GM12878 (cell line): ENCODE measurements around the gene SSH2. TPM values are rescaled to one million over a fixed set of nuclear protein-coding genes. Genes with fewer than 3 reads are reported as not detected.
A peak's percentile ranks its signal among the peaks of the same experiment; 100 is the strongest.

Experiments
- ATAC-seq: fragments of 200-7000 bp; cut with Tn5 transposase; 3 replicates; pipeline ENCODE4 v1.9.1; 2020; ENCODE audit warnings: mild to moderate bottlenecking, moderate library complexity
- Bru-seq: library from RNA; stranded (reverse); fragments of 400-500 nt; gene quantifications from one replicate; lab custom pipeline; 2021; lab: Mats Ljungman, UMichigan
- BruChase-seq, 2 experiments: library from RNA; stranded (reverse); fragments of 400-500 nt; gene quantifications; one replicate each; lab custom pipeline; 2021; lab: Mats Ljungman, UMichigan
- BruUV-seq: library from RNA; stranded (reverse); fragments of 400-500 nt; replicated peaks from 2 replicates; lab custom pipeline; 2021; lab: Mats Ljungman, UMichigan
- CTCF ChIA-PET: fragments of 300-600 bp; sonication (Branson Sonifier 250); formaldehyde crosslinking; extraction: SDS; loops from one replicate; lab custom pipeline; 2021; ENCODE audit warnings: inconsistent platforms; lab: Yijun Ruan, JAX
- POLR2A ChIA-PET: fragments of 350-600 bp; formaldehyde crosslinking; extraction: SDS; loops from one replicate; lab custom pipeline; 2021; ENCODE audit warnings: inconsistent platforms; lab: Charles Lee
- RAD21 ChIA-PET: fragments of 300-600 bp; sonication (Branson Sonifier 250); formaldehyde crosslinking; loops from one replicate; lab custom pipeline; 2023; ENCODE audit warnings: antibody characterized with exemption; ENCODE audit not compliant: unreplicated experiment; lab: Charles Lee
- SMC1A ChIA-PET: fragments of 300-600 bp; sonication (Branson Sonifier 250); formaldehyde crosslinking; loops from one replicate; lab custom pipeline; 2023; ENCODE audit not compliant: unreplicated experiment, uncharacterized antibody; lab: Charles Lee
- DNase-seq: peaks from one replicate; pipeline ENCODE4 v3.0.0-alpha.2; 2011; ENCODE audit warnings: low read depth, low spot score
- FAIRE-seq: peaks from 3 replicates; lab custom pipeline; 2011; peaks lifted over from hg19 to GRCh38; lab: Jason Lieb, UNC
- H2AFZ ChIP-seq: 2 replicates; pipeline ENCODE4 v1.6.0; 2011; ENCODE audit warnings: low read depth, low read length, control low read depth; ENCODE audit not compliant: control insufficient read depth
- H3K27ac ChIP-seq: 2 replicates; pipeline ENCODE4 v1.5.1; 2011; ENCODE audit warnings: control low read depth; ENCODE audit not compliant: control insufficient read depth, insufficient read depth
- H3K27me3 ChIP-seq, 2 experiments: replicated peaks in 1 of 2; 2 replicates each; pipeline versions ENCODE4 v1.6.0 to v1.6.1; 2011; ENCODE audit warnings: low read length in 1 of 2; ENCODE audit not compliant: control insufficient read depth in 2 of 2, insufficient read depth in 2 of 2
- H3K36me3 ChIP-seq, 2 experiments: 2 replicates each; pipeline ENCODE4 v1.5.1; 2011; ENCODE audit warnings: low read length in 1 of 2; ENCODE audit not compliant: control insufficient read depth in 2 of 2, insufficient read depth in 2 of 2
- H3K4me1 ChIP-seq: 2 replicates; pipeline ENCODE4 v1.6.1; 2011; ENCODE audit warnings: mild to moderate bottlenecking, low read length, moderate library complexity, mixed read lengths; ENCODE audit not compliant: control insufficient read depth, insufficient read depth
- H3K4me2 ChIP-seq: 2 replicates; pipeline ENCODE4 v1.6.0; 2011; ENCODE audit warnings: control low read depth; ENCODE audit not compliant: control insufficient read depth, insufficient read depth
- H3K4me3 ChIP-seq: fragments of 200-600 bp; sonication (generic); 2 replicates; pipeline ENCODE4 v1.5.1; 2016
- H3K79me2 ChIP-seq: 2 replicates; pipeline ENCODE4 v1.6.0; 2011; ENCODE audit warnings: low read length; ENCODE audit not compliant: control insufficient read depth, insufficient read depth
- H3K9ac ChIP-seq: 2 replicates; pipeline ENCODE4 v1.8.0; 2011; ENCODE audit warnings: low read length, control low read depth, mixed read lengths; ENCODE audit not compliant: control insufficient read depth, insufficient read depth
- H3K9me3 ChIP-seq: replicated peaks from 3 replicates; pipeline ENCODE4 v1.5.1; 2011; ENCODE audit warnings: mild to moderate bottlenecking, low read length; ENCODE audit not compliant: control insufficient read depth, insufficient read depth
- H4K20me1 ChIP-seq: 2 replicates; pipeline ENCODE4 v1.6.0; 2011; ENCODE audit not compliant: control insufficient read depth, insufficient read depth
- BCL3 ChIP-seq: IDR thresholded peaks from 2 replicates; pipeline ENCODE4 v1.6.1; 2011; ENCODE audit warnings: borderline replicate concordance, low read depth, mild to moderate bottlenecking, moderate library complexity, low read length; ENCODE audit not compliant: insufficient read depth, poor library complexity, severe bottlenecking
- CHD4 ChIP-seq: fragments of 200-600 bp; sonication (generic); IDR thresholded peaks from 2 replicates; pipeline ENCODE4 v1.6.1; 2016; ENCODE audit warnings: mild to moderate bottlenecking
- CREB1 ChIP-seq: IDR thresholded peaks from 2 replicates; pipeline ENCODE4 v1.6.1; 2012; ENCODE audit warnings: low read depth, mild to moderate bottlenecking, inconsistent platforms
- CREM ChIP-seq: IDR thresholded peaks from 2 replicates; pipeline ENCODE4 v1.6.1; 2014; ENCODE audit warnings: antibody characterized with exemption, low read depth
- HDAC6 ChIP-seq: fragments of 200-600 bp; sonication (generic); IDR thresholded peaks from one replicate; pipeline ENCODE4 v1.8.0; 2017; ENCODE audit warnings: antibody characterized with exemption; ENCODE audit not compliant: unreplicated experiment
- IKZF2 ChIP-seq, 2 experiments: fragments of 450-650 bp; IDR thresholded peaks; 2 replicates each; pipeline ENCODE4 v1.6.1; 2017; ENCODE audit warnings: mild to moderate bottlenecking in 2 of 2, moderate library complexity in 2 of 2
- MEF2A ChIP-seq: IDR thresholded peaks from 2 replicates; pipeline ENCODE4 v1.6.1; 2011; ENCODE audit warnings: low read depth, mild to moderate bottlenecking, low read length, moderate library complexity; ENCODE audit not compliant: insufficient read depth
- PBX3 ChIP-seq: IDR thresholded peaks from 2 replicates; pipeline ENCODE4 v1.6.1; 2011; ENCODE audit warnings: mild to moderate bottlenecking, low read depth, low read length, moderate library complexity; ENCODE audit not compliant: insufficient replicate concordance
- PML ChIP-seq: IDR thresholded peaks from 2 replicates; pipeline ENCODE4 v1.6.1; 2012; ENCODE audit warnings: low read length, inconsistent platforms
- SKIL ChIP-seq: fragments of 450-650 bp; IDR thresholded peaks from 2 replicates; pipeline ENCODE4 v1.6.1; 2017; ENCODE audit warnings: mild to moderate bottlenecking, low read depth, inconsistent platforms; ENCODE audit not compliant: poor library complexity, severe bottlenecking
- SP1 ChIP-seq: IDR thresholded peaks from one replicate; pipeline ENCODE4 v1.6.1; 2011; ENCODE audit warnings: low read depth, low read length
- WGBS: methylation state at CpG from one replicate; pipeline ENCODE4 v1.1.6; 2016; ENCODE audit warnings: low lambda C conversion rate; ENCODE audit not compliant: insufficient replicate concordance, insufficient coverage; ENCODE audit errors: missing lambda C conversion rate; 5-methylcytosine and 5-hydroxymethylcytosine counted together
- in situ Hi-C: fragments of 300-500 bp; cut with MboI; formaldehyde crosslinking; loops from 9 replicates; pipeline ENCODE4 v1.14.3; 2018; ENCODE audit warnings: mixed read lengths
- intact Hi-C: fragments of 100-400 bp; cut with micrococcal nuclease; formaldehyde crosslinking; loops from one replicate; pipeline ENCODE4 v1.14.2; 2022; ENCODE audit not compliant: unreplicated experiment
- long read RNA-seq, 2 experiments: library from polyadenylated mRNA; unstranded; transcript quantifications; one replicate each; pipeline ENCODE4 v2.0.0, GENCODE V29; 2019 to 2020
- polyA minus RNA-seq, 3 experiments: library from RNA; depleted of rRNA, polyadenylated mRNA; stranded (reverse); fragments of >200 nt; gene quantifications; 2 replicates each; pipeline ENCODE4 v1.2.3, GENCODE V29; 2011
- polyA plus RNA-seq, 11 experiments: library from polyadenylated mRNA; depleted of rRNA in 4 of 11; unstranded in 6 of 11; stranded (reverse) in 5 of 11; fragments of >200 nt; fragmentation: Nextera tagmentation in 4 of 11; fragmentation: Illumina TruSeq in 1 of 11; extraction: Ambion mirVana in 4 of 11; extraction: Trizol in 1 of 11; gene quantifications; 1 replicate in 1 of 11; 2 replicates in 10 of 11; pipeline versions ENCODE4 v1.2.1 to v1.2.3, GENCODE V29; 2011 to 2016; ENCODE audit warnings: inconsistent platforms in 2 of 11, missing spikeins in 2 of 11, low read depth in 1 of 11
- total RNA-seq, 4 experiments: library from RNA; depleted of rRNA in 3 of 4; stranded (reverse); fragments of >200 nt in 3 of 4; fragmentation: Illumina TruSeq in 1 of 4; extraction: Trizol in 1 of 4; gene quantifications; 2 replicates each; pipeline versions ENCODE4 v1.2.1 to v1.2.3, GENCODE V29; 2013 to 2021

Gene SSH2
- 242 and 253 TPM in 2 replicates for total RNA-seq (2013; cell fraction: nucleolus; rRNA removed)
- total RNA-seq (2014; rRNA removed): 29.6 and 31.2 TPM in 2 replicates
- total RNA-seq (2014; rRNA removed; fragmentation: Illumina TruSeq; extraction: Trizol): 33.5 and 36.9 TPM in 2 replicates
- total RNA-seq (2021): 45.1 and 49.8 TPM in 2 replicates
- polyA plus RNA-seq (2011; ENCODE audit: low read depth): 21.6 TPM
- 65.9 and 72.0 TPM in 2 replicates for polyA plus RNA-seq (2011; rRNA removed)
- polyA plus RNA-seq (2011; cell fraction: cytosol; rRNA removed): 44.1 and 49.3 TPM in 2 replicates
- 57.6 and 60.1 TPM in 2 replicates for polyA plus RNA-seq (2011; cell fraction: nucleus; rRNA removed)
- 32.0 and 33.4 TPM in 2 replicates for polyA plus RNA-seq (2012)
- polyA plus RNA-seq (2014; fragmentation: Illumina TruSeq; extraction: Trizol): 34.5 and 38.1 TPM in 2 replicates
- polyA plus RNA-seq (2014; fragmentation: Nextera tagmentation; extraction: Ambion mirVana): 10 to 100 TPM in 1 of 2 experiments, 1 to 10 TPM in 1; 9.3 to 15.3 TPM
- 31.4 and 32.4 TPM in 2 replicates for polyA plus RNA-seq (2014; rRNA removed)
- polyA plus RNA-seq (2016; fragmentation: Nextera tagmentation; extraction: Ambion mirVana): 10 to 100 TPM; 37.0 to 40.9 TPM
- polyA minus RNA-seq (2011; rRNA and poly(A)+ RNA removed): 151 and 236 TPM in 2 replicates
- polyA minus RNA-seq (2011; cell fraction: cytosol; rRNA and poly(A)+ RNA removed): 53.9 and 54.5 TPM in 2 replicates
- polyA minus RNA-seq (2011; cell fraction: nucleus; rRNA and poly(A)+ RNA removed): 57.7 and 94.9 TPM in 2 replicates
- Bru-seq, nascent RNA: percentile 89 among the genes with signal in this experiment
- percentile 89 among the genes with signal in this experiment for BruChase-seq, experiment 1, labeled RNA remaining after a 6-hour chase
- BruChase-seq, experiment 2, labeled RNA remaining after a 2-hour chase: percentile 89 among the genes with signal in this experiment
- long read RNA-seq, experiment 1, partial matches to known transcripts: 0 of 6 reads
- long read RNA-seq, experiment 1, other reads (novel, unspliced or antisense): 3 of 6 reads
- long read RNA-seq, experiment 2, partial matches to known transcripts: 3 of 22 reads
- long read RNA-seq, experiment 2, other reads (novel, unspliced or antisense): 19 of 22 reads

- intact Hi-C loops (loop anchor here (5.0 to 10.0 kb wide), 4 partner anchors 82 to 315 kb away; no protein-coding TSS in a partner anchor), in situ Hi-C loops (loop anchor here (5.0 kb wide), 1 partner anchor 122 kb away; no protein-coding TSS in a partner anchor)
- under 1% methylated on average over 60 of the region's 71 CpGs for WGBS
- Histone ChIP-seq H3K9ac (peak within 1 kb of the TSS; percentile 92), H3K27me3 (no peaks in the 10 kb centered on the region), H4K20me1 (no peaks in the 10 kb centered on the region), H3K36me3 (no peaks in the 10 kb centered on the region), H3K4me3 (peak within 1 kb of the TSS; percentile 96), H3K79me2 (peaks cover 49% of the 10 kb centered on the region), H2AFZ (peak within 1 kb of the TSS; percentile 94), H3K4me2 (peak within 1 kb of the TSS; percentile 95), H3K4me1 (peaks cover 7% of the 10 kb centered on the region), H3K9me3 (no peaks in the 10 kb centered on the region), H3K27ac (peak within 1 kb of the TSS; percentile 92)
- DNase-seq (peak; percentile 67), ATAC-seq (peak; percentile 80), FAIRE-seq (peak; percentile 89)
- BruUV-seq: no TSS peak
- CTCF ChIA-PET: interaction anchor here (1.1 to 9.0 kb wide), 22 partner anchors 10 to 342 kb away, joined by 3 to 454 read pairs (median 16); partner anchors contain the start of gene EFCAB5
- SMC1A ChIA-PET: interaction anchor here (0.8 to 6.4 kb wide), 23 partner anchors 9 to 396 kb away, joined by 3 to 271 read pairs (median 18); no protein-coding TSS in a partner anchor
- RAD21 ChIA-PET: interaction anchor here (0.6 to 6.8 kb wide), 30 partner anchors 7 to 560 kb away, joined by 3 to 300 read pairs (median 8); partner anchors contain the start of gene EFCAB5
- POLR2A ChIA-PET: interaction anchor here (0.5 to 5.2 kb wide), 13 partner anchors 11 to 364 kb away, joined by 3 to 87 read pairs (median 9); no protein-coding TSS in a partner anchor
- TF ChIP-seq CREB1 (0 out of 2 replicates have a peak, but pooled peaks have one; percentile 2), IKZF2 (IDR thresholded peaks at IDR 0.05) (peak; percentile 74 to 81), CREM (no peak), SP1 (no peak), CHD4 (no peak), MEF2A (0 out of 2 replicates have a peak, but pooled peaks have one; percentile 13), BCL3 (no peak), PML (no peak), PBX3 (peak; percentile 24), HDAC6 (no peak), SKIL (no peak)
Measured at GRCh38 chr17:29929533-29930408, at the start of gene SSH2. TSS of gene SSH2 (minus strand) at chr17:29930228. CDS start at chr17:29930000, 228 bp downstream.
